ENCODE data around the gene KLHDC10. TPM values are rescaled to one million over a fixed set of nuclear protein-coding genes. Genes with fewer than 3 reads are reported as not detected.

KLHDC10 gene
- total and polyA plus RNA-seq, 8 donors, result 5.8 to 22.8 (median 20.9) TPM

- 93 to 95% methylated on average over 5 of the region's 5 CpGs for WGBS, 2 donors
- Histone ChIP-seq H3K9me3 (no peaks in the 10 kb centered on the region), H3K27ac (no peak overlapping the region), H3K4me1 (no peaks in the 10 kb centered on the region), H3K36me3 (peaks cover 0 to 69% (median 22%) of the 10 kb centered on the region in 3 donors), H3K27me3 (no peaks in the 10 kb centered on the region), H3K4me3 (no peak overlapping the region)
- DNase-seq, result no peak
- intact Hi-C loops (cut with DNase I), result no loop called here
- no peak for TF ChIP-seq CTCF (IDR thresholded peaks at IDR 0.05)
- no peak for ATAC-seq
- no peak for FAIRE-seq
Measured at GRCh38 chr7:130024390-130024789, 45.9 kb upstream of the KLHDC10 start.

- no peaks in the 10 kb centered on the region for H3K4me1 ChIP-seq
- H3K36me3 ChIP-seq, result peaks cover 0 to 25% (median 0%) of the 10 kb centered on the region in 3 donors
Measured at GRCh38 chr7:130032698-130033097, 37.6 kb upstream of the KLHDC10 start.

GRCh38 chr7:130037703-130038102 is 32.6 kb upstream of the KLHDC10 start:
- TF ChIP-seq CTCF (IDR thresholded peaks at IDR 0.05), result no peak
- Histone ChIP-seq H3K27me3 (no peaks in the 10 kb centered on the region), H3K27ac (no peak overlapping the region), H3K36me3 (peaks cover 0 to 18% (median 0%) of the 10 kb centered on the region in 3 donors), H3K9me3 (no peaks in the 10 kb centered on the region), H3K4me1 (no peaks in the 10 kb centered on the region), H3K4me3 (no peak overlapping the region)
- intact Hi-C loops (cut with DNase I), result no loop called here
- FAIRE-seq, result no peak
- no peak for DNase-seq
- ATAC-seq, result no peak

More at GRCh38 chr7:130032698-130033097, 37.6 kb upstream of the KLHDC10 start:
- intact Hi-C loops (cut with DNase I), result no loop called here
- Histone ChIP-seq H3K27ac (no peak overlapping the region), H3K9me3 (no peaks in the 10 kb centered on the region), H3K4me3 (no peak overlapping the region), H3K27me3 (no peaks in the 10 kb centered on the region)
- ATAC-seq (no peak), DNase-seq (no peak), FAIRE-seq (no peak)
- no peak for TF ChIP-seq CTCF (IDR thresholded peaks at IDR 0.05)
- 82 to 87% methylated on average over 1 of the region's 1 CpG for WGBS, 2 donors

- no peak for TF ChIP-seq CTCF (IDR thresholded peaks at IDR 0.05)
- H3K27me3 ChIP-seq, result no peaks in the 10 kb centered on the region
- FAIRE-seq, result no peak
- no peaks in the 10 kb centered on the region for H3K9me3 ChIP-seq
- DNase-seq, result no peak
- 99% methylated on average over 4 of the region's 4 CpGs for WGBS, 2 donors
- no peak overlapping the region for H3K4me3 ChIP-seq
- no peak for ATAC-seq
- intact Hi-C loops (cut with DNase I), result no loop called here
- H3K36me3 ChIP-seq, result peaks cover 0 to 21% (median 0%) of the 10 kb centered on the region in 3 donors
- H3K4me1 ChIP-seq, result no peaks in the 10 kb centered on the region
- H3K27ac ChIP-seq, result no peak overlapping the region
Measured at GRCh38 chr7:130040576-130040975, 29.8 kb upstream of the KLHDC10 start.

GRCh38 chr7:130047831-130048230 is 22.5 kb upstream of the KLHDC10 start:
- ATAC-seq (no peak), FAIRE-seq (no peak), DNase-seq (no peak)
- Histone ChIP-seq H3K27me3 (no peaks in the 10 kb centered on the region), H3K27ac (no peak overlapping the region), H3K9me3 (no peaks in the 10 kb centered on the region), H3K4me1 (peaks cover 0 to 6% (median 0%) of the 10 kb centered on the region in 3 donors), H3K4me3 (no peak overlapping the region), H3K36me3 (peaks cover 0 to 5% (median 0%) of the 10 kb centered on the region in 3 donors)
- WGBS, 2 donors, result 79 to 85% methylated on average over 4 of the region's 4 CpGs
- TF ChIP-seq CTCF (IDR thresholded peaks at IDR 0.05), result no peak
- intact Hi-C loops (cut with DNase I), result no loop called here
